Measurements from ENCODE around the gene CDKL4. TPM values are rescaled to one million over a fixed set of nuclear protein-coding genes. Genes with fewer than 3 reads are reported as not detected.
"Not testable (repeated sequence)": the region's sequence is repeated elsewhere in the genome, so short reads cannot be mapped to it uniquely, and the experiment has no call there.

The CDKL4 gene
- total and polyA plus RNA-seq, 8 donors, result 0.14 to 0.79 (median 0.25) TPM; not detected in 1

- H3K27ac ChIP-seq, result no peak overlapping the region
- H3K4me3 ChIP-seq, result no peak overlapping the region
- intact Hi-C loops (cut with DNase I), result no loop called here
- no peaks in the 10 kb centered on the region for H3K9me3 ChIP-seq
- no peaks in the 10 kb centered on the region for H3K4me1 ChIP-seq
- WGBS, 2 donors, result 63 to 77% methylated on average over 1 of the region's 1 CpG
- H3K27me3 ChIP-seq, result no peaks in the 10 kb centered on the region
- TF ChIP-seq CTCF (IDR thresholded peaks at IDR 0.05), result no peak
- FAIRE-seq (no peak), ATAC-seq (no peak), DNase-seq (no peak)
- H3K36me3 ChIP-seq, result no peaks in the 10 kb centered on the region
These were observed 41.0 kb downstream of the CDKL4 start for GRCh38 chr2:39202639-39203369.

DNA sequence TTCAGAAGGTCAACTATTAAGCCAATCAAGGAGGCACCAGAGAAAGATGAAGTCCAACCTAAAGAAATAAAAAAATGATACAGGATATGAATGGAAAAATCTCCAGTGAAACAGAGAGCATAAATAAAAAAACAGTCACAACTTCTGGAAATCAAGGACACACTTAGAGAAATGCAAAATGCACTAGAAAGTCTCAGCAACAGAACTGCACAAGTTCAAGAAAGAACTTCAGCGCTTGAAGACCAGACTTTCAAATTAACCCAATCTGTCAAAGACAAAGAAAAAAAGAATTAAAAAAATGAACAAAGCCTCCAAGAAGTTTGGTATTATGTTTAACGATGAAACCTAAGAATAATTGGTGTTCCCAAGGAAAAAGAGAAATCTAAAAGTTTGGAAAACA is 46.8 kb downstream of the CDKL4 start:
- intact Hi-C loops (cut with DNase I); H3K9me3 ChIP-seq; FAIRE-seq; H3K36me3 ChIP-seq; H3K27me3 ChIP-seq; H3K4me1 ChIP-seq; DNase-seq; H3K27ac ChIP-seq; H3K4me3 ChIP-seq; ATAC-seq: not testable (repeated sequence)
- WGBS, 2 donors, result 94 to 96% methylated on average over 2 of the region's 2 CpGs

GRCh38 chr2:39194686-39195085 is 49.1 kb downstream of the CDKL4 start:
- FAIRE-seq, result no peak
- 93 to 97% methylated on average over 3 of the region's 3 CpGs for WGBS, 2 donors
- Histone ChIP-seq H3K36me3 (no peaks in the 10 kb centered on the region), H3K27ac (no peak overlapping the region), H3K27me3 (no peaks in the 10 kb centered on the region), H3K9me3 (no peaks in the 10 kb centered on the region), H3K4me3 (no peak overlapping the region), H3K4me1 (no peaks in the 10 kb centered on the region)
- DNase-seq, result no peak
- no peak for TF ChIP-seq CTCF (IDR thresholded peaks at IDR 0.05)
- ATAC-seq, result no peak
- intact Hi-C loops (cut with DNase I), result no loop called here

DNA sequence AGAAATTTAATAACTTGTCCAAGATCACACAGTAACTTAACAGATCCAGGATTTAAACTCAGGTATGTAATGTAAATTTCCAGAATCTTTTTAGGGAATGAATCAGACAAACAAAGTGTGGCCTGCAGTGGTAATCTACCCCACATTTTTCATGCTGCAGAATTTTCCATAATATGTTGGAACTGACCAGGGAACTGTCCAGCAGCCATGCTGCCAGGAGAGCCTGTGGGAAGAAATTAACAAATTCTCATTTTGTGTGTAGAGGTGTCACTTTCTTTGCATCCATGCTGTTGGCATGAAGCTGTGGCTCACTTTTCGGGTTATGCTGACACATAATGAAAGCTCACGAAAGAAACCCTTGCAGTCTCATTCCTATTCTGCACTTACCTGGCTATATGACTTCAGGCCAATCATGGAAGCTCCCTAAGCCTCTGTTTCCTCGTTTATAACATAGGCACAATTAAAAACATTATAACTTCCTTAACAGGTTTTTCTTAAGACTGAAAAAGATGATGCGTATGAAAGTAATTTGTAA is 54.7 kb downstream of the CDKL4 start:
- Histone ChIP-seq H3K27me3 (no peaks in the 10 kb centered on the region), H3K4me1 (no peaks in the 10 kb centered on the region), H3K36me3 (no peaks in the 10 kb centered on the region), H3K9me3 (no peaks in the 10 kb centered on the region), H3K27ac (no peak overlapping the region), H3K4me3 (no peak overlapping the region)
- FAIRE-seq (no peak), ATAC-seq (no peak), DNase-seq (no peak)
- WGBS, 2 donors, result 79 to 83% methylated on average over 4 of the region's 4 CpGs
- intact Hi-C loops (cut with DNase I), result no loop called here
- TF ChIP-seq CTCF (IDR thresholded peaks at IDR 0.05), result no peak

DNA sequence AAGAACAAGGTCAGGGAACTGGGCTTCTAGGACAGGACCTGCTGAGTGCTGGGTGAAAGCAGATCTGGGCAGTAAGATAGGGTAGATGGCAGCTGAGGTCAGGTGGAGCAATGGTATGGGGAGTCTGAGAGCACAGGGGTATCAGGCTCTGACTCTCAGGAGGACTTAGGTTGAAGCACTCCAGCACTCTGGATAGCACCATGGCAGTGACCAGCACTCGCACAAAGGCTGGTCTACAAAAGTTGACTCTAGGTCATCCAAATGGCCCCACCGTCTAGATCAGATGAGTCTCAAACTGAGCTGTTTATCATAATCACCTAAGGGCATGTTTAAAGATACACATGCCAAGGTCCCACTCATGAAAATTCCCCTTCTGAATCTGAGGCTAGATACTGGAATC is 60.1 kb downstream of the CDKL4 start:
- H3K4me1 ChIP-seq, result no peaks in the 10 kb centered on the region
- intact Hi-C loops (cut with DNase I), result no loop called here
- TF ChIP-seq CTCF (IDR thresholded peaks at IDR 0.05), result no peak
- no peaks in the 10 kb centered on the region for H3K36me3 ChIP-seq
- no peak for DNase-seq
- H3K27me3 ChIP-seq, result no peaks in the 10 kb centered on the region
- ATAC-seq, result no peak
- no peaks in the 10 kb centered on the region for H3K9me3 ChIP-seq
- 89 to 97% methylated on average over 2 of the region's 2 CpGs for WGBS, 2 donors
- H3K4me3 ChIP-seq, result no peak overlapping the region
- no peak for FAIRE-seq
- no peak overlapping the region for H3K27ac ChIP-seq

Data from pancreas (tissue), 10 donors.